SIG-M5 treated with dmso at 0.1 percent for 504 hours (cell line): ENCODE data around the gene TXN2.
A peak's percentile ranks its signal among the peaks of the same experiment; 100 is the strongest.
"Not testable (repeated sequence)": the region's sequence is repeated elsewhere in the genome, so short reads cannot be mapped to it uniquely, and the experiment has no call there.

Experiments
- DNase-seq: peaks from one replicate; lab custom pipeline; 2025; ENCODE audit not compliant: unreplicated experiment; lab: John Stamatoyannopoulos, UW

TXN2 gene

DNA sequence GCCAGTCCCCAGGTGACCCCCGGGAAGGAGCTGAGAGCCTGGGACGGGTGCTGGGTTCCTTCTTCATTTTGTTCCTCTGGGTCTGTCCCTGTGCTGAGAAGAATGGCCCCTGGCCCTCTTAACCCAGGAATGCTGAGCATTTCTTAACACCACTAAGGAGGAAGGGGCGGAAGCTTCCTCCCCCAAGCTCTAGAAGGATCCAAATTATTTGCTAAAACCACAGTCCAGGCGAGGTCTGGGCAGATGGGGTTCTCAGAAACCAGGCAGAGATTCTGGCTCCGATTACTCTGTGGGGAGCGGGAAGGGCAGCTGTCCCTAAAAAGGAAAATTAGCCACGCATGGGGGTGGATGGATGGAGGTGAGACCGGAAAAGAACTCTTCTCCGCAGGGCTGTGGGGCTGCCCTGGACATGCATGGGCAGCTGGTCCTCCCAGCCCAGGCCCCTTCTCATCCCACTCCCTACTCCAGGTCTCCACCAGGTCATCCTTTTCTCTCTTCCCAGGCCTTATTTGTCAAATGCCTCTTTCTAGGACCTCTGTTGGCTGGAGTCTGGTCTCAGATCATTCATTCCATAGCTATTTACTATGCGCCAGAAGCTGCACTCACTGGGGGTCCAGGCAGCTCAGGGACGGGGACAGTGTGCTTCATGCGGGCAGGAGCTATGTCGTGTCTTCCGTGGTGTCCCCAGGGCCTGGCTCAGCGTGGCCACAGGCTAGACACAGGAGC is 48.7 kb downstream of the TXN2 start:
- no peak for DNase-seq

DNA sequence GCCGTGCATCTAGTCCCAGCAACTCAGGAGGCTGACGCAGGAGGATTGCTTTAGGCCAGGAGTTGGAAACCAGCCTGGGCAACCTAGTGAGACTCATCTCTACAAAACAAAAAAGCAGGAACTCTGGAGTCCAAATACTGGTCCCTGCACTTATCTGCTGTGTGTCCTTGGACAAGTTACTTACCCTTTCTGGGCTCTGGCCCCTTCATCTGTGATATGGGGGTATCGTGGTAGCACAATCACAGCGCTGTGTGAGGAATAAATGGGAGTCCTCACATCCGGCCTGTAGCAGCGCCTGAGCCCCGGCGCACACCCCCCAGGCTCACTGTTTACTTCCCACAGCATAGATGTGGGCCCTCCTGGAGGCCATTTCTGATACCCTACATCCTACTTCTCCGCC is 49.5 kb downstream of the TXN2 start:
- DNase-seq, result no peak

DNA sequence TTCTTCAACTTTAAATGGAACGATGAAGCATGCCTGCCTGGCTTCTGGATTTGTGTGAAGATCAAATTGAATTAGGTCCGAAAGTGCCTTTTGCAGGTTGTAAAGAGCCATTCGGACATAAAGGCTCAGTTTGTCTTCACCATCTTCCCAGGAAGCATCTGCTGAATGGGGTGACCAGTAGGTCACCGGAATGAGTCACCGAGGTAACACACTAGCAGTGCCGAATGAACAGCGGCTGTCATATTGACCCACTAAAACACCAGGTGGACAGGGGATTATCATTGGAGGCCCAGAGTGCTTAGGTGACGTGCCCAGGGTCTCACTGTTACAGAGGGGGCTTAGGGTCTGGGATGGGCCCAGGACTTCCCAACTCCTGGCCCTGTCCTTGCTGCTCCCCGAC is 50.6 kb downstream of the TXN2 start:
- DNase-seq, result no peak

DNA sequence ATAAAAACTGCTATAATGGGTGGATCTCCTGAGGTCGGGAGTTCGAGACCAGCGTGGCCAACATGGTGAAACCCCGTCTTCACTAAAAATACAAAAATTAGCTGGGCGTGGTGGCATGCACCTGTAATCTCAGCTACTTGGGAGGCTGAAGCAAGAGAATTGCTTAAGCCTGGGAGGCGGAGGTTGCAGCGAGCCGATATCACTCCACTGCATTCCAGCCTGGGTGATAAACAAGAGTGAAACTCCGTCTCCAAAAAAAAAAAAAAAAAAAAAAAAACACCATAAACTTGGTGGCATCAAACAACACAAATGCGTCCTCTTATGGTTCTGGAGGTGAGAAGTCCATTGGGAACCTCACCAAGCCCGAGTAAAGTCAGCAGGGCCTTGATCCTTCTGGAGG is 53.5 kb downstream of the TXN2 start:
- not testable (repeated sequence) for DNase-seq

DNA sequence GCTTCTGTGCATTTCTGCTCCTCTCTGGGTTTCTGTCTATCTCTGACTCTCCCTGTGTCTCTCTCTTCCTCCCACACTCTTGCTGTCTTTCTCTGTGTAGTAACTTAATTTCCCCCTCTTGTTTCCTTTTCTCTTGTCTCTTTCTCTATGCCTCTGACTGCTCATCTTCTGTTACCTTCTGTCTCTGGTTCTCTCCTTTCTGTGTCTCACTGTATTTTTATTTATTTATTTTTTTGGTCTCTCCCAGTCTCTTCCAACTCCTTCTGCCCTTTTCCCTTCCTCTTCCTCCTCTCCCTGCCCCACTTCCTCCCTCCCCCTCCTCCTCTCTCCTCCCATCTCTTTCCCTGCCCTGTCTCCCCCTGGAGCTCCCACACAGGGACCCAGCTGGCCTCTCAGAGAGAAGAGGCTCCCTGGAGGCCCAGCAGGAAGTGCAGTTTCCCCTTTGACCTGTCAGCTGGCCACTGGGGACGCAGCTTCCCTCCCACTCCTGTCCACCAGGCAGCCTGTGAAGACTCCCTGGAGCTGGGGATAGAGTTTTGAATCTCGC is 55.4 kb downstream of the TXN2 start:
- no peak for DNase-seq

DNA sequence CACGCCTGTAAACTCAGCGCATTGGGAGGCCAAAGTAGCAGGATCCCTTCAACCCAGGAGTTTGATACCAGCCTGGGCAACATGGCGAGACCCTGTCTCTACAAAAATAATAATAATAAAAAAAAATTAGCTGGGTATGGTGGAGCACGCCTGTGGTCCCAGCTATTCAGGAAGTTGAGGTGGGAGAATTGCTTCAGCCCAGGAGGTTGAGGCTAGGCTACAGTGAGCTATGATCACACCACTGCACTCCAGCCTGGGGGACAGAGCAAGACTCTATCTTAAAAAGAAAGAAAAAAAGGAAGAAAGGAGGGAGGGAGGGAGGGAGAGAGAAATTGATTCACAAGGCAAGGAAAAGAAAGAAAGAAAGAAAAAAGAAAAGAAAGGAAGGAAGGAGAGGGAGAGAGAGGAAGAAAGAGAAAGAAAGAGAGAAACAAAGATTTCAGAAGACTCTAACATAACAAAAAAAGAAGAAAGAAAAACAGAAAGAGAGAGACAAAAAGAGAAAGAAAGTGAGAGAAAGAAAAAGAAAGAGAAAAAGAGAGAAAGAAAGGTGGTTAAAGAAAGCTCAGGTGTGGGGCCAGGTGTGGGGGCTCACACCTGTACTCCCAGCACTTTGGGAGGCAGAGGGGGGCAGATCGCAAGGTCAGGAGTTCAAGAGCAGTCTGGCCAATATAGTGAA is 56.4 kb downstream of the TXN2 start:
- DNase-seq, result peak; percentile 29

DNA sequence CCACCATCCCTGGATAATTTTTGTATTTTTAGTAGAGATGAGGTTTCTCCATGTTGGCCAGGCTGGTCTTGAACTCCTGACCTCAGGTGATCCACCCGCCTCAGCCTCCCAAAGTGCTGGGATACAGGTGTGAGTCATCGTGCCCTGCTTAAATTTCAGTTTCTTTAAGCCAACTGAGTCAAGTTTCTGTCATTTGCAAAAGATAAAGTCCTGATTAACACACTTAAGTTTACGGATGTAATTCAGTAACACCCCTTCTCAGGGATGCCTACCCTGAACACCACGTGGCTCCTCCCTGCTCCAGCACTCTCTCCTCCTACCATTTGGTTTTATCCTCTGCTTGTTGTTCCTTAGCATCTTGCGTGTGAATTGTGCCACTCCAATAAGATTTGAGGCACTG is 57.0 kb downstream of the TXN2 start:
- DNase-seq, result not testable (repeated sequence)

DNA sequence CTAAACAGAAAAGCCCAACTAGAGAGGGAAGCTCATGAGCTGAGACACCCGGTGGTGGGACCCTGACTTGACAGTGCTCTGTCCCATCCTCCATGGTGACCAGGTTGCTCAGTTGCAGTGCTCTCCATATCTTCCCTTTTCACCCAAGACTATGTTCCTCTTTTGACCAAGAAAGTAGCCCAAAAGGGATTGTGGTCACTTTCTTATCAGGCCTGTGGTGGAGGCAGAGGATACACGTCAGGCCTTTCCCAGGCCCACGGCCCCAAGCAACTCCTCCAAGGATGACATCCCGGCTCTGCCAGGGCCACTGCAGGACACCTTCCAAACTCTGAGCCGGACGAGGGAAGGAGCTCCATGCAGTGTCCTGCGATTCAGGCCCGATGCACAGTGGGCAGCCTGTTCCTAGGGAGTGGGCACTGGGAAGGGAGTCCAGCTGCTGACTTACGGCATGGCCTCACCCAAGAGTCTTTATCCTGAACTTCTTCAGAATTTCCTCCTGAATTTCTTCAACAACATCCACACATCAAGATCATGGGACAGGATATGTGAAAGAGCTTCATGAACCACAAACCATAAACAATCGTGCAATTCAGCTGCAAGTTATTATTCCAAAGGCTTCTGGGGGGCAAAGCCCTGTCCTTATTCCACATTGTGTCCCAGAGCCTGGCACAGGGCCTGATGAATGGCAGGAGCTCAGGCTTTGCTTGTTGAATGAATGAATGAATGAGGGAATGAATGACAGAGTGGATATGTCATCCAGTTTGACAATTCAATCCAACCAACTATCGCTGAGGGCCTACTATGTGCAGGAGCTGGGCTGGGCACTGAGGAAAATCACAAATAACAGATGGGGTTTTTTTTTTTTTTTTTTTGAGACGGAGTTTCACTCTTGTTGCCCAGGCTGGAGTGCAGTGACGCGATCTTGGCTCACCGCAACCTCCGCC is 57.7 kb downstream of the TXN2 start:
- peak; percentile 53 for DNase-seq

DNA sequence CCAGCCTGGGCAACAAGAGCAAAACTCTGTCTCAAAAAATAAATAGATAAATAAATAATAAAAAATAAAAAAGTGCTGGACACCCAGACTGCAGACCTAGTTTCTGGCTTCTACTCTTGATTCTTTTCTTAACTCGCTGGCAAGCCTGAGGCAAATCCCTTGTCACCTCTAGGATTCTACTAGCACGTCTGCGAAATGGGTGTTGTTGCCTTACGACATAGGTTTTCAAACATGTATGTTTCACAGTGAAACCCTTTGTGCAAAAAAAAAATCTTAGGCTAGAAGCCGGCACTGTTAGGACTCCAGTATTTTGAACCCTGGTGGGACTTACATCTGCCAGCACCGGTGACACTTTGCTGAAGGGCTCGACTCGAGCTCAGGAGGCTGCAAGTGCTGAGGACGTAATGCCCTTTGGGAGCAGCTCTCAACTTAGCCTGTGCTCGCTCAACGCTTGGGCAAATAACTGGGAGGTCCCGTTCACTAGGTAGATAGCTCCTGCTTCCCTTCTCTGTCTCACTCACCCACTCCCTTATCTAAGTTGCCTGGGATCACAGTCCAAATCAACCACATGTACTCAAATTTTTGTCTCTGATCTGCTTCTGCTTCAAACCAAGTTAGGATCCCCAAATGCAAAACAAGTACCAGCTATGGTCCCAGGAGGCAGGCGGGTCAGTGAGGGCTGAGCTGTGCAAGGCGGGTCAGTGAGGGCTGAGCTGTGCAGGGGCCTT is 59.0 kb downstream of the TXN2 start:
- no peak for DNase-seq

DNA sequence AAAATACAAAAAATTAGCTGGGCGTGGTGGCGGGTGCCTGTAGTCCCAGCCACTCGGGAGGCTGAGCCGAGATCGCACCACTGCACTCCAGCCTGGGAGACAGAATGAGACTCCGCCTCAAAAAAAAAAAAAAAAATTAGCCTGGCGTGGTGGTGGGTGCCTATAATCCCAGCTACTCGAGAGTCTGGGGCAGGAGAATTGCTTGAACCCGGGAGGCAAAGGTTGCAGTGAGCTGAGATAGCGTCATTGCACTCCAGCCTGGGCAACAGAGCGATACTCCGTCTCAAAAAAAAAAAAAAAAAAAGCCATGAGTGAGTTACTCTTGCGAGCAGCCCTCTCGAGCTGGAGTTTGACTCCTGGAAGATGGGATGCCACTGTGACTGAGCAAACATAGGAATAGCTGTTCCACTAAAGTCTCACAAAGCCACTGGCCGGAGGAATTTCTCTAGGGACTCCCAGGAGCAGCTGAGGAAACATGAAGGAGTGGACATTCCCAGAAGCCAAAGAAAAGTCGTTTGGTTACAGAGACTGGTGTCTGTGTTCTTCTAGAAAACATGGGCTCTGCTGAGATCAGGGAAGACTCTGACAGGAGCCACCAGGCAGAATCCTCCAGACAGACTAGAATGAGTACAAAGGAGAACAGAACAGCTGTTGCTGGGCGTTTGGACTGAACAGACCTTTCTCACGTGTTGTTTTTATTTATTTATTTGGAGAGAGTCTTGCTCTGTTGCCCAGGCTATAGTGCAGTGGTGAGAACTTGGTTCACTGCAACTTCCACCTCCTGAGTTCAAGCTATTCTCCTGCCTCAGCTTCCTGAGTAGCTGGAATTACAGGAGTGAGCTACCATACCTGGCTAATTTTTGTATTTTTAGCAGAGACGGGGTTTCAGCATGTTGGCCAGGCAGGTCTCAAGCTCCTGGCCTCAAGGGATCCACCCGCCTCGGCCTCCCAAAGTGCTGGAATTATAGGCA is 61.2 kb downstream of the TXN2 start:
- no peak for DNase-seq

DNA sequence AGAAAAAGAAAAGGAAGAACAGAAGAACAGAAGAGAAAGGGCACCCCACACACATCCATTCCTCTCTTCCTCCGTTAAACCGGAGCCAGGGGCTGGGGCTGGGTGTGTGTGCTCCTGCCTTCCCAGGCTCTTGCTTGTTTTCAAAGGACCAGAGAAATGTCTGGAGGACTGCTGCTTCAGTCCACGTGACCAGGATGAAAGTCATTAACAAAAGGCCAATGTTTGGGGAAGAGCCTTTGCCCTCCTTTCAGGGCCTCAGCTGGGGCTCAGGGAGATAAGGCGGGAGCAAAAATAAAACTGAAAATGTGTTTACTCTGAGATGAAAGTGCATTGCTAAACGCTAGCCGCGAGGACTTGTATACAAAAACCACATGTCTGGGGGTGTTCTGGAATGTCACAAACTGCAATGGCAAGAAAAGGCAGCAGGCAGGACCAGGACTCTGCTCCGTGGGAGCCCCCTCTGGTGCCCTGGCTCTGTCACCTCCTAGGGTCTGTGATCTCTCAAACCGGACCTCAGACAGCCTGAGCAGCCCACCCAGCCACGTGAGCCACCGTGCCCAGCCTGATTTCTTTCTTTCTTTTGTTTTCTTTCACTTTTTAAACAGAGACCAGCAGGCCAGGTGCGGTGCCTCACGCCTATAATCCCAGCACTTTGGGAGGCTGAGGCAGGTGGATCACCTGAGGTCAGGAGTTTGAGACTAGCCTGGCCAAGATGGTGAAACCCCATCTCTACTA is 62.1 kb downstream of the TXN2 start:
- DNase-seq, result peak; percentile 49

DNA sequence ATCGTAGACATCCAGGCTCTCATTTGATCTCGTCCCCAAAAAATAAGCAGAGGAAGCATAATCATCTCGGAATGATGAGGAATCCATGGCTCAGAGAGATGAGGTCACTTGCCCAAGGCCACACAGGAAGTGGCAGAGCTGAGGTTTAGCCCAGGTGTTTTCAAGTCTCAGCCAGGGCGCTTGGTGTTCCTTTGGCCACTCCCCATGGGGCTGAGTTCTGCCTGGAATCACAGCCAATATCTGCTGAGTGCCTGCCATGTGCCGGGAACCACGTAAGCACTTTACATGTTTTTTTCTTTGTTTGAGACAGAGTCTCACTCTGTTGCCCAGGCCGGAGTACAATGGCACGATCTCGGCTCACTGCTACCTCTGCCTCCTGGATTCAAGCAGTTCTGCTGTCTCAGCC is 64.2 kb downstream of the TXN2 start:
- no peak for DNase-seq
